ENCODE results near the gene ADCK1.
"Not testable (repeated sequence)": the region's sequence is repeated elsewhere in the genome, so short reads cannot be mapped to it uniquely, and the experiment has no call there.

The ADCK1 gene

DNA sequence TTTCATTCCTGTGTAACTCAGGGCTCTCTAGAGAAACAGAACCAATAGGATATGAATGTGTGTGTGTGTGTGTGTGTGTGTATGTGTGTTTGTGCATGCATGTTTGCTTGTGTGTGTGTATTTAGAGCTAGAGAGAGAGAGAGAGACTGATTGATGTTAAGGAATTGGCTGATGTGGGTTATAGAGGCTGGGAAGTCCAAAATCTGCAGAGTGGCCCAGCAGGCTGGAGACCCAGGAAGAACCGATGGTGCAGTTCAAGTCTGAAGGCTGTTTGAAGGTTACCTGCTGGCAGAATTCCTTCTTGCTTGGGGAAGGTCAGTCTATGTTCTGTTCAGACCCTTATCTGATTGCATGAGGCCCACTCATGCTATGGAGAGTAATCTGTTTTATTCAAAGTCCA, 64.7 kb downstream of the ADCK1 start:
- FAIRE-seq, result no peak
- DNase-seq (ENCODE audit: low spot score), result no peak

GRCh38 chr14:77865455-77865854, 65.5 kb downstream of the ADCK1 start:
- DNase-seq (ENCODE audit: low spot score) (no peak), FAIRE-seq (no peak)

- DNase-seq (ENCODE audit: low spot score) (no peak), FAIRE-seq (no peak)
Measured at GRCh38 chr14:77866932-77867331, 67.0 kb downstream of the ADCK1 start.

GRCh38 chr14:77867476-77867875, 67.6 kb downstream of the ADCK1 start:
- FAIRE-seq (no peak), DNase-seq (ENCODE audit: low spot score) (no peak)

GRCh38 chr14:77868552-77869285, 68.8 kb downstream of the ADCK1 start:
- peak; percentile 83 for FAIRE-seq
- peak; percentile 83 for DNase-seq (ENCODE audit: low spot score)

- DNase-seq (ENCODE audit: low spot score), result peak; percentile 73
- FAIRE-seq, result peak; percentile 80
Measured at GRCh38 chr14:77869340-77869739, 69.4 kb downstream of the ADCK1 start.

GRCh38 chr14:77870646-77871045, 70.7 kb downstream of the ADCK1 start:
- DNase-seq (ENCODE audit: low spot score), result no peak
- no peak for FAIRE-seq

DNA sequence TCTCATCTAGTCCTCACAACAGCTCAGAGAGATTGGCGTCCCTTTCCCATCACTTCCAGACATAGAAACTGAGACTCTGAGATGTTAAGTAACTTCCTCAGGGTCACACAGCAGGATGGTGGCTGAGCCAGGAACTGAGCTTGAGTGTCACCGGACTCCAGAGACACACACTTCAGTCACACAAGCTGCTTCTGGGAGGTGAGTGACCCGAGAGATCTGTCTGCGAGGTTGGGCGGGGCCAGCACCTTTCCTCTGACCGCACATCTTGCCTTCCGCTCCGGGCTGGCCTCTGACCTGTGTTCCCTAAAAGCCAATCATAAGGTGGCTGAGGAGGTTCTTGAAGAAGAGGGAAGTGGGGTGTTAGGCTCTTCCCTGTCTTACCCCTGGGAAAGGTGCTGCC, 72.2 kb downstream of the ADCK1 start:
- DNase-seq (ENCODE audit: low spot score) (no peak), FAIRE-seq (no peak)

DNA sequence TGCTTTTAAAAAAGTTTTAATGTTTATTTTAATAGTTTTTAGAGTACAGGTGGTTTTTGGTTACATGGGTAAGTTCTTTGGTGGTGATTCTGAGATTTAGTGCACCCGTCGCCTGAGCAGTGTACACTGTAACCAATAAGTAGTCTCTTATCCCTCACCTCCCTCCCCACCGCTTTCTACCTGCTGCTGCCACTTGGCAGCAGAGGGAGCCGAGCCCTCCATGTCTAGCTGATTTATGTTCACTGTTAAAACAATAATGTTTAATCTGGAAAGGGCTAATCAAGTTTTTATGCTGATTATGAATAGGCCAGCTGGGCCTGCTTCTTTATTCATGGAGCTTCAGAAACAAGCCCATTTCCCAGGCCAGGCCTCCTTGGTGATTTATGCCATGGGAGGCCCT, 73.1 kb downstream of the ADCK1 start:
- no peak for FAIRE-seq
- DNase-seq (ENCODE audit: low spot score), result no peak

- no peak for DNase-seq (ENCODE audit: low spot score)
Measured at GRCh38 chr14:77878783-77879182, 78.9 kb downstream of the ADCK1 start.

DNA sequence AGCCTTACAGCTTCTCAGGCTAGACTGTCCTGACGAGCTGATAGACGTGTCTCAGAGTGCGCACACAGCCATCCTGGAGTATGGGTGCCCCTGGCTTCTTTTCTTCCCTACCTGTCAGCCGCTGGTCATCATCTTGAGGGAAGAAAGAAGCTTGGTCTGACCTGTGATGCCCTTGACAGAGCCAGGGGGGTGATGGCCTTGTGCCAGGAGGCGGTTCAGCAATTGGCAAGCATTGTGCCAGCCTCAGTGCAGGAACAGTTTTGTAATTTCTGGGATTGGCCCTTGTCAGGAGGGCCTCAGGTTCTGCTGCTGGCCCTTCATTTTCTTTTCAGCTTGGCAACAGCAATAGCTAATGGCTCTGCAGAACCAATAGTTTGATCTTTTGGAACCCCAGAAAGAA, 80.1 kb downstream of the ADCK1 start:
- no peak for FAIRE-seq

More at GRCh38 chr14:77878783-77879182, 78.9 kb downstream of the ADCK1 start:
- FAIRE-seq, result no peak

GRCh38 chr14:77882098-77882497, 82.2 kb downstream of the ADCK1 start:
- no peak for DNase-seq (ENCODE audit: low spot score)

More for the DNA sequence above, 80.1 kb downstream of the ADCK1 start:
- DNase-seq (ENCODE audit: low spot score), result no peak

DNA sequence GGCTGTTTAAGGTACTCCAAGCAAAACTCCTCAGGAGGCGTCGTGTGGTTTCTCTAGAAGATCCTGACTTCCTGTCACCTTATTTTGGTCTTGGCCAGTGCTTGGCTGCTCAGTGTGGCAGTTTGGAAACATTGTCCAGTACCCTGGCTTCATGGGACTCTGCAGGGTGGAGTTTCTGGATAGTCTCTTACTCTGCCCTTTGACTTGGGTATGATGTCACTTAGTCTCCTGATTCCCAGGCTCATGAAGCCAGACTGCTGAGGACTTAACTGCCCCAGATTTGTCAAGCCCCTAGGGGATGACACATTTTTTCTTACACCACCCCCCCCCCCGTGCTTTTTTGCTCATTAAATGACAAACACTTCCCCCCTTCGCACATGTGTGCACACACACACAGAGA, 82.7 kb downstream of the ADCK1 start:
- FAIRE-seq, result no peak
- no peak for DNase-seq (ENCODE audit: low spot score)

More at GRCh38 chr14:77882098-77882497, 82.2 kb downstream of the ADCK1 start:
- FAIRE-seq, result no peak

GRCh38 chr14:77883131-77883846, 83.4 kb downstream of the ADCK1 start:
- DNase-seq (ENCODE audit: low spot score) (no peak), FAIRE-seq (no peak)

- no peak for FAIRE-seq
Measured at GRCh38 chr14:77883847-77884238, 83.9 kb downstream of the ADCK1 start.

DNA sequence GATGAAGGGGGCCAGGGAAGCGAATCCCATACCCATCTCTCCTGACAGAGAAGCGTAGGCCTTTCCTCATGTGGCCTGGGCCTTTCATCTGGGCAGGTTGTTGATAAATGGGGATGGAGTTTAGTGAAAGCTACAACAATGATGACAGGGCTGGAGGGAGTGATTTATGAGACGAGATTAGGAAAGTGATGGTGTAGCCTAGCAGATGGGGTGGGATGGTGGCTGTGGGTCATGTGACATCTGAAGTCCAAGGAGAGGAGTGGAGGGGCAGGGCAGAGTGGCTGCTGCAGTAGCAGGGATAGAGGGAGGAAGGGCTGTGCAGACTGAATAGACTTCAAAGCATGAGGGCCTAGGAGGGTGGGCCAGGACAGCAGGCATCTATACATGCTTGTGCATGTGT, 85.5 kb downstream of the ADCK1 start:
- no peak for FAIRE-seq
- DNase-seq (ENCODE audit: low spot score), result no peak

More at GRCh38 chr14:77883847-77884238, 83.9 kb downstream of the ADCK1 start:
- DNase-seq (ENCODE audit: low spot score), result no peak

- no peak for FAIRE-seq
- no peak for DNase-seq (ENCODE audit: low spot score)
Measured at GRCh38 chr14:77886010-77886409, 86.1 kb downstream of the ADCK1 start.

GRCh38 chr14:77888903-77889302, 89.0 kb downstream of the ADCK1 start:
- not testable (repeated sequence) for DNase-seq (ENCODE audit: low spot score); FAIRE-seq

- no peak for FAIRE-seq
- no peak for DNase-seq (ENCODE audit: low spot score)
Measured at GRCh38 chr14:77889971-77890442, 90.1 kb downstream of the ADCK1 start.

DNA sequence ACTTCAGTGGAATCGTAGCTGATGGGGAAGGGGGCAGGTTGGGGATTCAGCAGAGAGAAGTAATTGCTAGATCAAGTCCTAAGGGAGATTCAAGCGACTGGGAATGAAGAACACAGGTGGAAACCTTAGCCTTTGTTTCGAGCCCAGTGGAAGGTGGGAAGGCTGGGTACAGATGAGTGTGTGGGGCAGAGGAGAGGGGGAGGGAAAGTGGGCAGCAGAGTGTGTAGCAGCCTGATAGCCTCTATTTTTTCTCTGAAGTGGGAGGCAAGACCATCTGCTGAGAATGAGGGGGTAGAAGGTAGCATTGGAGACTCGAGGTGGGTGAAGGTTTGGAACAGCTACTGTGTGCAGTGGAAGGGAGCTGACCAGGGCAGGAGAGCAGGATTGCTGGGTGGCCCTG, 91.0 kb downstream of the ADCK1 start:
- FAIRE-seq, result no peak

DNA sequence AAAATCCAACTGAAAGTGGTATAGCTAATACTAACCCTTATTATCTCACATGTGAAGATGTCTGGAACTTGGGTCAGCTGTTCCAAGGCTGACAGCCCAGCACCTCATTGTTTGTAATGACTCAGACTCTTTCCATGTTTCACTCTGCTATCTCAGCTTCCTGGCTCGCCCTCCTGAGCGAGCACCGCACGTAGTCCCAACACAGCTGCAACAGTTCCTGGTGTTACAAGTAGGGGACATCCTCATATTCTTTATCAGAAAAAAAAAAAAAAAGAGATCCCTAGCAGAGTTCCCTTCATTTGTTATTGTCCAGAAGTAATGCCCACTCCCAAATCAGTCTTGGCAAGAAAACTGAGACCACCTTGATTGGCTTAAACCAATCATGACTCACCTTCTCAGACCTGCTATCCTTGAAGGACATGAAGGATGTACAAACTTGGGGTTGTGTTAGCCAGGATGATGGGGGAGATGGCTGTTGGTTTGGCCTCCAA, 92.5 kb downstream of the ADCK1 start:
- DNase-seq (ENCODE audit: low spot score), result no peak
- no peak for FAIRE-seq

More for the DNA sequence above, 91.0 kb downstream of the ADCK1 start:
- DNase-seq (ENCODE audit: low spot score), result no peak

- no peak for FAIRE-seq
Measured at GRCh38 chr14:77892890-77893484, 93.1 kb downstream of the ADCK1 start.

More at GRCh38 chr14:77892890-77893484, 93.1 kb downstream of the ADCK1 start:
- DNase-seq (ENCODE audit: low spot score), result no peak
